ENCODE data around the gene BBS4.
"Not testable (repeated sequence)": the region's sequence is repeated elsewhere in the genome, so short reads cannot be mapped to it uniquely, and the experiment has no call there.

BBS4 gene

GRCh38 chr15:72676838-72677237 lies 9.2 kb upstream of the BBS4 start:
- no peak for DNase-seq
- no peak for ATAC-seq
- no peak overlapping the region for H3K4me3 Mint-ChIP-seq
- H3K36me3 Mint-ChIP-seq (ENCODE audit: low read depth), result no peaks in the 10 kb centered on the region
- no peaks in the 10 kb centered on the region for H3K4me1 Mint-ChIP-seq
- H3K27ac Mint-ChIP-seq, result no peak overlapping the region
- peaks cover 20% of the 10 kb centered on the region for H3K27me3 Mint-ChIP-seq
- no peaks in the 10 kb centered on the region for H3K9me3 Mint-ChIP-seq

- Mint-ChIP-seq H3K4me3 (no peak overlapping the region), H3K9me3 (no peaks in the 10 kb centered on the region), H3K27me3 (peaks cover 14% of the 10 kb centered on the region), H3K4me1 (peaks cover 12% of the 10 kb centered on the region), H3K36me3 (ENCODE audit: low read depth) (no peaks in the 10 kb centered on the region), H3K27ac (no peak overlapping the region)
- ATAC-seq (no peak), DNase-seq (no peak)
These were observed 5.1 kb upstream of the BBS4 start for GRCh38 chr15:72680931-72681330.

GRCh38 chr15:72682772-72683171 lies 3.2 kb upstream of the BBS4 start:
- Mint-ChIP-seq H3K9me3 (no peaks in the 10 kb centered on the region), H3K4me1 (peaks cover 19% of the 10 kb centered on the region), H3K4me3 (no peak overlapping the region), H3K27ac (no peak overlapping the region), H3K36me3 (ENCODE audit: low read depth) (no peaks in the 10 kb centered on the region), H3K27me3 (peaks cover 6% of the 10 kb centered on the region)
- DNase-seq, result no peak
- ATAC-seq, result no peak

GRCh38 chr15:72685301-72685924 lies 594 bp upstream of the BBS4 start:
- H3K4me1 Mint-ChIP-seq, result peaks cover 22% of the 10 kb centered on the region
- H3K9me3 Mint-ChIP-seq, result no peaks in the 10 kb centered on the region
- H3K4me3 Mint-ChIP-seq, result peak overlapping the region; percentile 92
- H3K27me3 Mint-ChIP-seq, result no peaks in the 10 kb centered on the region
- no peak for ATAC-seq
- no peaks in the 10 kb centered on the region for H3K36me3 Mint-ChIP-seq (ENCODE audit: low read depth)
- DNase-seq, result peak; percentile 4
- peak overlapping the region; percentile 85 for H3K27ac Mint-ChIP-seq

GRCh38 chr15:72688697-72689096 lies 2.7 kb downstream of the BBS4 start:
- no peaks in the 10 kb centered on the region for H3K27me3 Mint-ChIP-seq
- ATAC-seq (no peak), DNase-seq (no peak)
- no peak overlapping the region for H3K4me3 Mint-ChIP-seq
- H3K36me3 Mint-ChIP-seq (ENCODE audit: low read depth), result no peaks in the 10 kb centered on the region
- H3K4me1 Mint-ChIP-seq, result peaks cover 21% of the 10 kb centered on the region
- H3K27ac Mint-ChIP-seq, result no peak overlapping the region
- no peaks in the 10 kb centered on the region for H3K9me3 Mint-ChIP-seq

GRCh38 chr15:72690938-72691337 lies 4.9 kb downstream of the BBS4 start:
- DNase-seq, result no peak
- no peak for ATAC-seq
- Mint-ChIP-seq H3K27me3 (no peaks in the 10 kb centered on the region), H3K4me1 (peaks cover 22% of the 10 kb centered on the region), H3K9me3 (no peaks in the 10 kb centered on the region), H3K36me3 (ENCODE audit: low read depth) (no peaks in the 10 kb centered on the region), H3K27ac (no peak overlapping the region), H3K4me3 (no peak overlapping the region)

GRCh38 chr15:72698938-72699337 lies 12.9 kb downstream of the BBS4 start:
- H3K27me3 Mint-ChIP-seq, result no peaks in the 10 kb centered on the region

GRCh38 chr15:72700076-72700475 lies 14.1 kb downstream of the BBS4 start:
- Mint-ChIP-seq H3K27ac (no peak overlapping the region), H3K4me3 (no peak overlapping the region), H3K9me3 (no peaks in the 10 kb centered on the region), H3K27me3 (no peaks in the 10 kb centered on the region), H3K4me1 (peaks cover 7% of the 10 kb centered on the region), H3K36me3 (ENCODE audit: low read depth) (no peaks in the 10 kb centered on the region)
- ATAC-seq (no peak), DNase-seq (no peak)

More at GRCh38 chr15:72698938-72699337, 12.9 kb downstream of the BBS4 start:
- Mint-ChIP-seq H3K27ac (no peak overlapping the region), H3K4me1 (peaks cover 11% of the 10 kb centered on the region), H3K4me3 (no peak overlapping the region), H3K9me3 (no peaks in the 10 kb centered on the region), H3K36me3 (ENCODE audit: low read depth) (no peaks in the 10 kb centered on the region)
- no peak for ATAC-seq
- DNase-seq, result no peak

- no peak overlapping the region for H3K27ac Mint-ChIP-seq
- no peak overlapping the region for H3K4me3 Mint-ChIP-seq
- no peak for DNase-seq
- H3K27me3 Mint-ChIP-seq, result no peaks in the 10 kb centered on the region
- ATAC-seq, result no peak
- peaks cover 5% of the 10 kb centered on the region for H3K4me1 Mint-ChIP-seq
- H3K9me3 Mint-ChIP-seq, result no peaks in the 10 kb centered on the region
- peaks cover 5% of the 10 kb centered on the region for H3K36me3 Mint-ChIP-seq (ENCODE audit: low read depth)
These were observed 20.3 kb downstream of the BBS4 start for GRCh38 chr15:72706266-72706665.

GRCh38 chr15:72708551-72709303 lies 22.7 kb downstream of the BBS4 start:
- H3K36me3 Mint-ChIP-seq (ENCODE audit: low read depth); DNase-seq; H3K4me1 Mint-ChIP-seq; H3K9me3 Mint-ChIP-seq; H3K4me3 Mint-ChIP-seq; H3K27ac Mint-ChIP-seq; H3K27me3 Mint-ChIP-seq; ATAC-seq: not testable (repeated sequence)

- no peaks in the 10 kb centered on the region for H3K27me3 Mint-ChIP-seq
- H3K4me3 Mint-ChIP-seq, result no peak overlapping the region
- no peaks in the 10 kb centered on the region for H3K9me3 Mint-ChIP-seq
- ATAC-seq (no peak), DNase-seq (peak; percentile 69)
- H3K27ac Mint-ChIP-seq, result no peak overlapping the region
- no peaks in the 10 kb centered on the region for H3K4me1 Mint-ChIP-seq
- peaks cover 7% of the 10 kb centered on the region for H3K36me3 Mint-ChIP-seq (ENCODE audit: low read depth)
These were observed 36.2 kb downstream of the BBS4 start for GRCh38 chr15:72722071-72722696.

- no peaks in the 10 kb centered on the region for H3K9me3 Mint-ChIP-seq
- H3K27ac Mint-ChIP-seq, result no peak overlapping the region
- DNase-seq (no peak), ATAC-seq (no peak)
- no peaks in the 10 kb centered on the region for H3K27me3 Mint-ChIP-seq
- no peaks in the 10 kb centered on the region for H3K4me1 Mint-ChIP-seq
- no peaks in the 10 kb centered on the region for H3K36me3 Mint-ChIP-seq (ENCODE audit: low read depth)
- no peak overlapping the region for H3K4me3 Mint-ChIP-seq
These were observed 38.0 kb downstream of the BBS4 start for GRCh38 chr15:72724028-72724427.

- H3K4me3 Mint-ChIP-seq, result no peak overlapping the region
- ATAC-seq (no peak), DNase-seq (no peak)
- H3K9me3 Mint-ChIP-seq, result no peaks in the 10 kb centered on the region
- no peaks in the 10 kb centered on the region for H3K36me3 Mint-ChIP-seq (ENCODE audit: low read depth)
- no peaks in the 10 kb centered on the region for H3K4me1 Mint-ChIP-seq
- no peaks in the 10 kb centered on the region for H3K27me3 Mint-ChIP-seq
- H3K27ac Mint-ChIP-seq, result no peak overlapping the region
These were observed 39.4 kb downstream of the BBS4 start for GRCh38 chr15:72725446-72725845.

GRCh38 chr15:72725851-72726250 lies 39.8 kb downstream of the BBS4 start:
- not testable (repeated sequence) for DNase-seq; H3K9me3 Mint-ChIP-seq; H3K36me3 Mint-ChIP-seq (ENCODE audit: low read depth); ATAC-seq; H3K27ac Mint-ChIP-seq; H3K27me3 Mint-ChIP-seq; H3K4me1 Mint-ChIP-seq; H3K4me3 Mint-ChIP-seq

GRCh38 chr15:72727154-72727553 lies 41.1 kb downstream of the BBS4 start:
- H3K4me1 Mint-ChIP-seq, result no peaks in the 10 kb centered on the region
- ATAC-seq, result no peak
- no peak for DNase-seq
- H3K27ac Mint-ChIP-seq, result no peak overlapping the region
- no peak overlapping the region for H3K4me3 Mint-ChIP-seq
- no peaks in the 10 kb centered on the region for H3K9me3 Mint-ChIP-seq
- no peaks in the 10 kb centered on the region for H3K27me3 Mint-ChIP-seq
- peaks cover 4% of the 10 kb centered on the region for H3K36me3 Mint-ChIP-seq (ENCODE audit: low read depth)
